ENCODE results near the gene IGF1R. TPM values are rescaled to one million over a fixed set of nuclear protein-coding genes. Genes with fewer than 3 reads are reported as not detected.

The IGF1R gene
- total and polyA plus RNA-seq, 2 experiments from 2014 or later: 10.8 to 42.9 TPM

GRCh38 chr15:98953000-98953787, 304.9 kb downstream of the IGF1R start:
- H3K79me2 ChIP-seq: no peaks in the 10 kb centered on the region
- H3K27me3 ChIP-seq: no peaks in the 10 kb centered on the region
- no peaks in the 10 kb centered on the region for H3K9me2 ChIP-seq (replicated peaks; ENCODE audit: insufficient read depth)
- TF ChIP-seq CTCF (IDR thresholded peaks at IDR 0.05; ENCODE audit: poor library complexity) (no peak), EZH2 (IDR thresholded peaks at IDR 0.05; ENCODE audit: borderline replicate concordance) (no peak), EZH2phosphoT487 (IDR thresholded peaks at IDR 0.05; ENCODE audit: low read depth, severe bottlenecking, unreplicated experiment) (no peak)
- no peaks in the 10 kb centered on the region for H3K4me1 ChIP-seq (ENCODE audit: insufficient read depth)
- H4K20me1 ChIP-seq (ENCODE audit: insufficient read depth, poor library complexity, severe bottlenecking): no peaks in the 10 kb centered on the region
- H2AFZ ChIP-seq: no peak overlapping the region
- no peaks in the 10 kb centered on the region for H3K36me3 ChIP-seq (replicated peaks; ENCODE audit: insufficient read depth, low read depth)
- no peak for DNase-seq (ENCODE audit: low spot score)
- H3K4me3 ChIP-seq: no peak overlapping the region
- 89% methylated on average over 19 of the region's 19 CpGs for WGBS (ENCODE audit: low lambda C conversion rate, missing lambda C conversion rate)
- no peaks in the 10 kb centered on the region for H3K9me3 ChIP-seq (ENCODE audit: low read depth)
- H3K4me2 ChIP-seq: no peak overlapping the region
- H3K27ac ChIP-seq: no peak overlapping the region

- H3K36me3 ChIP-seq (replicated peaks; ENCODE audit: insufficient read depth, low read depth): no peaks in the 10 kb centered on the region
- no peaks in the 10 kb centered on the region for H3K9me3 ChIP-seq (ENCODE audit: low read depth)
- H2AFZ ChIP-seq: no peak overlapping the region
- H4K20me1 ChIP-seq (ENCODE audit: insufficient read depth, poor library complexity, severe bottlenecking): no peaks in the 10 kb centered on the region
- no peaks in the 10 kb centered on the region for H3K4me1 ChIP-seq (ENCODE audit: insufficient read depth)
- DNase-seq (ENCODE audit: low spot score): no peak
- TF ChIP-seq EZH2 (IDR thresholded peaks at IDR 0.05; ENCODE audit: borderline replicate concordance): no peak
- TF ChIP-seq CTCF (IDR thresholded peaks at IDR 0.05; ENCODE audit: poor library complexity): no peak
- no peak for TF ChIP-seq EZH2phosphoT487 (IDR thresholded peaks at IDR 0.05; ENCODE audit: low read depth, severe bottlenecking, unreplicated experiment)
- H3K4me2 ChIP-seq: no peak overlapping the region
- no peak overlapping the region for H3K4me3 ChIP-seq
- H3K27me3 ChIP-seq: no peaks in the 10 kb centered on the region
- no peaks in the 10 kb centered on the region for H3K79me2 ChIP-seq
- no peak overlapping the region for H3K27ac ChIP-seq
- no peaks in the 10 kb centered on the region for H3K9me2 ChIP-seq (replicated peaks; ENCODE audit: insufficient read depth)
- 95% methylated on average over 15 of the region's 16 CpGs for WGBS (ENCODE audit: low lambda C conversion rate, missing lambda C conversion rate)
Measured at GRCh38 chr15:98953968-98954367, 305.6 kb downstream of the IGF1R start.

GRCh38 chr15:98954411-98954810, 306.1 kb downstream of the IGF1R start:
- DNase-seq (ENCODE audit: low spot score): no peak
- TF ChIP-seq EZH2phosphoT487 (IDR thresholded peaks at IDR 0.05; ENCODE audit: low read depth, severe bottlenecking, unreplicated experiment) (no peak), CTCF (IDR thresholded peaks at IDR 0.05; ENCODE audit: poor library complexity) (no peak), EZH2 (IDR thresholded peaks at IDR 0.05; ENCODE audit: borderline replicate concordance) (no peak)
- H4K20me1 ChIP-seq (ENCODE audit: insufficient read depth, poor library complexity, severe bottlenecking): no peaks in the 10 kb centered on the region
- H3K27ac ChIP-seq: no peak overlapping the region
- no peak overlapping the region for H2AFZ ChIP-seq
- no peak overlapping the region for H3K4me2 ChIP-seq
- no peaks in the 10 kb centered on the region for H3K79me2 ChIP-seq
- no peaks in the 10 kb centered on the region for H3K9me2 ChIP-seq (replicated peaks; ENCODE audit: insufficient read depth)
- no peaks in the 10 kb centered on the region for H3K4me1 ChIP-seq (ENCODE audit: insufficient read depth)
- no peaks in the 10 kb centered on the region for H3K36me3 ChIP-seq (replicated peaks; ENCODE audit: insufficient read depth, low read depth)
- H3K27me3 ChIP-seq: no peaks in the 10 kb centered on the region
- no peak overlapping the region for H3K4me3 ChIP-seq
- 84% methylated on average over 5 of the region's 5 CpGs for WGBS (ENCODE audit: low lambda C conversion rate, missing lambda C conversion rate)
- H3K9me3 ChIP-seq (ENCODE audit: low read depth): no peaks in the 10 kb centered on the region
